Heart right ventricle (tissue), 16 donors: ENCODE results near the gene ZBTB33. TPM values are rescaled to one million over a fixed set of nuclear protein-coding genes. Genes with fewer than 3 reads are reported as not detected.

Source experiments
- ATAC-seq, 8 donors: fragments of 200-7000 bp; cut with Tn5 transposase; one replicate each; pipeline ENCODE4 v1.9.1; 2020; ENCODE audit warnings: mild to moderate bottlenecking in 8 of 8, moderate library complexity in 8 of 8, moderate number of reproducible peaks in 1 of 8
- DNase-seq, 2 donors: peaks; one replicate each; pipeline ENCODE4 v3.0.0-alpha.2; 2020
- H3K27ac ChIP-seq, 10 donors: fragments of 200-600 bp; sonication (generic) in 2 of 10; one replicate each; pipeline versions ENCODE4 v1.5.0 to v1.8.0; 2020 to 2022; ENCODE audit warnings: mild to moderate bottlenecking in 3 of 10
- H3K27me3 ChIP-seq, 7 donors: fragments of 200-600 bp; one replicate each; pipeline ENCODE4 v1.8.0; 2021 to 2022; ENCODE audit warnings: mild to moderate bottlenecking in 2 of 7
- H3K36me3 ChIP-seq, 9 donors: fragments of 200-600 bp; sonication (generic) in 1 of 9; one replicate each; pipeline versions ENCODE4 v1.5.0 to v1.8.0; 2020 to 2022; ENCODE audit warnings: mild to moderate bottlenecking in 2 of 9
- H3K4me1 ChIP-seq, 9 donors: fragments of 200-600 bp; sonication (generic) in 1 of 9; one replicate each; pipeline versions ENCODE4 v1.5.0 to v1.8.0; 2020 to 2022; ENCODE audit warnings: mild to moderate bottlenecking in 4 of 9
- H3K4me3 ChIP-seq, 10 donors: fragments of 200-600 bp; sonication (generic) in 2 of 10; one replicate each; pipeline versions ENCODE4 v1.5.0 to v1.8.0; 2020 to 2022; ENCODE audit warnings: mild to moderate bottlenecking in 7 of 10, moderate library complexity in 2 of 10
- H3K9me3 ChIP-seq, 11 donors: fragments of 200-600 bp in 10 of 11; sonication (generic) in 2 of 11; one replicate each; pipeline versions ENCODE4 v1.5.0 to v1.8.0; 2013 to 2022; ENCODE audit warnings: mild to moderate bottlenecking in 2 of 11, control low read depth in 1 of 11, moderate library complexity in 1 of 11
- CTCF ChIP-seq, 9 donors: fragments of 200-600 bp; sonication (generic) in 2 of 9; IDR thresholded peaks; one replicate each; pipeline versions ENCODE4 v1.5.0 to v1.8.0; 2021 to 2022; ENCODE audit warnings: antibody characterized with exemption in 9 of 9, mild to moderate bottlenecking in 5 of 9, moderate library complexity in 1 of 9
- WGBS, 2 donors: extraction: QIAGEN DNeasy Blood & Tissue Kit; methylation state at CpG; one replicate each; pipeline ENCODE4 v1.1.7; 2013; ENCODE audit warnings: inconsistent platforms in 1 of 2; 5-methylcytosine and 5-hydroxymethylcytosine counted together
- intact Hi-C, 10 donors: fragments of 100-400 bp; cut with DNase I; formaldehyde crosslinking; loops; one replicate each; pipeline versions ENCODE4 v1.11.1 to v1.14.2; 2022
- polyA plus RNA-seq, 2 donors: library from polyadenylated mRNA; stranded (reverse); fragments of 200-250 nt; gene quantifications; one replicate each; pipeline ENCODE4 v1.2.3, GENCODE V29; 2013
- total RNA-seq, 10 donors: library from RNA; stranded (reverse); fragmentation: NEBNext Ultra II Directional in 3 of 10; extraction: Animal tissue kit (Norgen Biotek cat#: 25700) in 3 of 10; gene quantifications; one replicate each; pipeline versions ENCODE4 v1.2.1 to v1.2.4, GENCODE V29; 2021 to 2023
- donor health status: Arrhythmogenic right ventricular cardiomyopathy.
- donor health status: ischemic (EF 13 %, LVEDD 7.1; RV severe dilation, severe dysfunction).
- donor health status: healthy with polysubstance abuse.
- donor health status: DM: no; HTN: yes; CAD: no.
- donor health status: DM: no; HTN: no; CAD: no.
- donor health status: ischemic (EF 25% LVEDD 6.9; RV normal size, moderate dysfunction).
- donor health status: ischemic (EF 25% LVEDD 5.7; RV mildly dilated, moderate dysfunction).
- donor health status: healthy.
- donor health status: DM: yes; HTN: yes; CAD: no.
- donor health status: Ischemic cardiomyopathy.
- donor health status: ischemic (EF 35%, LVEDD 5.7; RV mildly dilated, moderate dysfunction).
- donor health status: nonischemic (EF 11% LVEDD 7.7; RV severe dilation, severe dysfunction).
- donor health status: DM: yes; HTN: yes; CAD: no.
- donor health status: PGD.
- donor health status: ischemic (EF 29% LVEDD 5.4; RV normal size, mild dysfunction).
- donor health status: nonischemic (EF 23%, LVEDD 6.1; RV moderate dilation, normal function).

Gene ZBTB33
- total and polyA plus RNA-seq, 12 donors, result 1.8 to 8.5 (median 6.5) TPM

DNA sequence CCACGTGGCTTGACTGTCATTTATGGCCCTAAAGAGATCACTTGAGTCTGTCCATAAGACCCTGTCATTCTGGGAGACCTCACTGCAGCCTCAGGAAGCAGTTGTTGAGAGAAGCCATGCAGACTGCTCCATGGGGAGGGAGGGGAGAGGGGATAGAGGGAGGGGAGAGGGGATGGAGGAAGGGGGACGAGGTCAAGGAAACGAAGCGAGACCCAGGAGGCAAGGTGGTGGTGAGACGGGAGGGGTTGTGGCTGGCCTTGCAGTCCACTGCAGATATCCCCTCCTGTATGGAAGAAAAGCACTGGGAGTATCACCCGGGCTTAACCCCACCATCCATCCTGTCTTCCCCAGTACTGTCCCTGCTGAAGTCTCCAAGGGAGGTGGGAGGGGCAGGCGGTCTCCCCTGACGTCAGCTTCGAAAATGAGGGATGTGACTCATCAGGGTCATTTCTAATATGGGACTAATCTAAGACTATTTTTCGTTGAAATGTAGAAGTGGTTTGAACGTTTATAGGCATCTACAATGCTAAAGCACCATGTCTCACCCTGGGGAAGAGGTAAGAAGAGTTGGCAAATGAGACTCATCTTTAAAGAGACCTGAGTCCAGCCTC, 55.0 kb downstream of the ZBTB33 start:
- intact Hi-C loops, result no loop called here
- no peaks in the 10 kb centered on the region for H3K9me3 ChIP-seq
- H3K4me3 ChIP-seq, result no peak overlapping the region
- no peaks in the 10 kb centered on the region for H3K36me3 ChIP-seq
- TF ChIP-seq CTCF (IDR thresholded peaks at IDR 0.05), result no peak
- H3K4me1 ChIP-seq, result peaks cover 0 to 18% (median 6%) of the 10 kb centered on the region in 9 donors
- WGBS, 2 donors, result 17 to 31% methylated on average over 7 to 11 of the region's 11 CpGs
- no peak overlapping the region for H3K27ac ChIP-seq
- H3K27me3 ChIP-seq, result peaks cover 0 to 84% (median 24%) of the 10 kb centered on the region in 7 donors
- peak in 1 of 8 donors; percentile 15 for ATAC-seq
- DNase-seq, result no peak

- no peaks in the 10 kb centered on the region for H3K36me3 ChIP-seq
- no peak for ATAC-seq
- intact Hi-C loops, result no loop called here
- H3K27ac ChIP-seq, result no peak overlapping the region
- peaks cover 0 to 25% (median 6%) of the 10 kb centered on the region in 9 donors for H3K4me1 ChIP-seq
- peaks cover 0 to 88% (median 24%) of the 10 kb centered on the region in 7 donors for H3K27me3 ChIP-seq
- no peaks in the 10 kb centered on the region for H3K9me3 ChIP-seq
- no peak for TF ChIP-seq CTCF (IDR thresholded peaks at IDR 0.05)
- WGBS, 2 donors, result 64 to 68% methylated on average over 2 of the region's 2 CpGs
- no peak overlapping the region for H3K4me3 ChIP-seq
- no peak for DNase-seq
Observed at GRCh38 chrX:120306630-120307029, 56.0 kb downstream of the ZBTB33 start.

Other genes with a start within 250 kb of the ZBTB33 start
- gene RHOXF2B, start 173.1 kb upstream of the ZBTB33 start, total RNA-seq, result not detected
- gene RHOXF2B, start 173.1 kb upstream of the ZBTB33 start, polyA plus RNA-seq, result not detected
- under 1 TPM in 3 of 10 donors, not detected in 7; 0.38 to 0.45 (median 0.44) TPM for gene RHOXF1, start 134.9 kb upstream of the ZBTB33 start, total RNA-seq
- gene RHOXF1, start 134.9 kb upstream of the ZBTB33 start, polyA plus RNA-seq, result 1 to 10 TPM in 1 of 2 donors, not detected in 1; 1.2 TPM
- not detected for gene RHOXF2, start 92.2 kb upstream of the ZBTB33 start, total RNA-seq
- not detected for gene RHOXF2, start 92.2 kb upstream of the ZBTB33 start, polyA plus RNA-seq
- gene TMEM255A, start 60.6 kb downstream of the ZBTB33 start, total RNA-seq, result 1 to 10 TPM in 1 of 10 donors, under 1 TPM in 8, not detected in 1; 0.09 to 1.3 (median 0.33) TPM
- under 1 TPM; 0.15 to 0.16 TPM for gene TMEM255A, start 60.6 kb downstream of the ZBTB33 start, polyA plus RNA-seq
- 1 to 10 TPM in 2 of 10 donors, under 1 TPM in 6, not detected in 2; 0.11 to 4.6 (median 0.72) TPM for gene ATP1B4, start 111.3 kb downstream of the ZBTB33 start, total RNA-seq
- gene ATP1B4, start 111.3 kb downstream of the ZBTB33 start, polyA plus RNA-seq, result not detected
- gene LAMP2, start 218.5 kb downstream of the ZBTB33 start, total RNA-seq, result 10 to 100 TPM; 55.2 to 88.7 (median 61.5) TPM
- gene LAMP2, start 218.5 kb downstream of the ZBTB33 start, polyA plus RNA-seq, result 10 to 100 TPM; 14.9 to 30.9 TPM